IPS-18c (cell line): ENCODE measurements around the gene CERS6.

Experiments
- H3K4me3 ChIP-seq: 2 replicates; pipeline ENCODE4 v1.7.0; 2013; ENCODE audit warnings: low read depth, mild to moderate bottlenecking, low read length, moderate library complexity; ENCODE audit not compliant: insufficient read depth
- H3K9me3 ChIP-seq: one replicate; pipeline ENCODE4 v1.6.1; 2013; ENCODE audit warnings: mild to moderate bottlenecking, low read length, moderate library complexity; ENCODE audit not compliant: control insufficient read depth, insufficient read depth

The CERS6 gene

DNA sequence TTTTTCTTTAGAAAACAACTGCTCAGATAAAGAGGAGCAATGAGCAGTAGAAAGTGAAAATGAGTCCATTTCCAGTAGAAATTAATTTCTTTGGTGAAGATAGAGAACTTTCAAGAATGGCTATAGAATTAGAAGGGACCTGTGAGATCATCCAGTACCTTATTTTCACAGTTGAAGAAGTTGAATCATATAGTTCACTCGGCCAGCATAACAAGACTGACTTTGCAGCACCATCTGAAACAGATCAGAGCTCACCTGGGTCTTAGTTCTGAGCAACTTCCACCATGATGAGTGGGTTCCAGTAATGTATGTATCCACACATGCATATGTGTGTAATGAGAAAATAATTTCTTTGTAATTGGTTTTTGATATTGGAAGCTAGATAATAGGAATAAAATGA is 58.6 kb downstream of the CERS6 start:
- H3K9me3 ChIP-seq: no peaks in the 10 kb centered on the region
- no peak overlapping the region for H3K4me3 ChIP-seq

DNA sequence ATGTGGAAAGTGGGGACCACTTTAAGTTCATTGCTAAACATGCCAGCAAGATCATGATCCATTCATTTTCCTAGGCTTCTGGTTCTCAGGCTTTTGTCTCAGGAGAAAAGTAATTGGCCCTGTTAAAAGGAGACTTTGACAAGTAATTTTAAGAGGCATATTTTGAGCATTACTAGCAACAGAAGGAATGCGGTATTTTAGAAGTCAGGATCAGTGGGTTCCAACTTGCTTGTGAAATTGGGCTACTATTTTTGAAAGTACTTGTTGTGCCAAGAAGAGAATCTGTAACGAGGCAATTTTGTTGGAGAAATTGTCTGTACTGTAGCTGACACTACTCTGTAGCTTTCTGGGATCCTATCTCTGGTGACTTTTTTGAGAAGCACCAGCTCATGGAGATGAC is 59.4 kb downstream of the CERS6 start:
- Histone ChIP-seq H3K9me3 (no peaks in the 10 kb centered on the region), H3K4me3 (no peak overlapping the region)

DNA sequence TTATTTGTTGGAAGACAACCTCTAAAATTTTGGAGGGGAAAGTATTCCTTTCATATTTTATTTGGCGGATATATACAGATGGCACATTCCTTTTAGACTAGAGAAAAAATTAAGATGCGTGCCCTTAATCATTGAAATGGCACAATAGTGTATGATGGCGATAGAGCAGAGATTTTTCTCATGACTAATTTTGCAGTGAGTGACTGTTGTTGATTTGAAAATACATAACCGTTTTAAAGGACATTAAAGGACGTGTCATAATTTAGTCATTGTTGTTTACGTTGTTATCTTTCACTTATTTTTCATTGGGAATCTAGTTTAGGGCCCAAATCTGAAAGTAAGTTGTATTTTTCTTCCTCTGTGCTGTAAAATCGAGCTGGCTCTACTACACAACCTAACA is 61.7 kb downstream of the CERS6 start:
- no peaks in the 10 kb centered on the region for H3K9me3 ChIP-seq
- no peak overlapping the region for H3K4me3 ChIP-seq

DNA sequence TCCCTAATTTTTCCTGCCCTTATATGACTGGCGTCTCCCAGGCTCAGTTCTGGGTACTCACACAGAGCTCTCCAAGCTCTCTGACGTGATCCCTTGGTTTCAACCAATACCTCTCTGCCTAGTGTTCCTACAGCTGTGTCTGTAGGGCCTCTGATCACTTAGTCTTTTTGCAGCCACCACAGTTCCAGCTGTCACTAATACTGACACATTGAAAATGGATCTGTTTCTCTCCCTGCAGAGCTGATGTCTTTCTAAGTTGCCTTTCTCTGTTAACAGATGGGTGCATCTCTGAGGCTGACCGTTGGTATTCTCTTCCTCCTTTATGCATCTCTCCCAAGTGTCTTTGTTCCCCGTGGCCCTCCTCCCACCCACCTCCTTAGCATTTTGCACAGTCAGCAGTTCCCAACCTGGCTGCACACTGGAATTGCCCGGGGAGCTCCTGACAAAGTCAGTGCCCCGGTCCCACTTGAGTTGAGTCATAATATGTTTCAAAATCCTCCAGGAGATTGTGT is 62.5 kb downstream of the CERS6 start:
- no peaks in the 10 kb centered on the region for H3K9me3 ChIP-seq
- H3K4me3 ChIP-seq: no peak overlapping the region

DNA sequence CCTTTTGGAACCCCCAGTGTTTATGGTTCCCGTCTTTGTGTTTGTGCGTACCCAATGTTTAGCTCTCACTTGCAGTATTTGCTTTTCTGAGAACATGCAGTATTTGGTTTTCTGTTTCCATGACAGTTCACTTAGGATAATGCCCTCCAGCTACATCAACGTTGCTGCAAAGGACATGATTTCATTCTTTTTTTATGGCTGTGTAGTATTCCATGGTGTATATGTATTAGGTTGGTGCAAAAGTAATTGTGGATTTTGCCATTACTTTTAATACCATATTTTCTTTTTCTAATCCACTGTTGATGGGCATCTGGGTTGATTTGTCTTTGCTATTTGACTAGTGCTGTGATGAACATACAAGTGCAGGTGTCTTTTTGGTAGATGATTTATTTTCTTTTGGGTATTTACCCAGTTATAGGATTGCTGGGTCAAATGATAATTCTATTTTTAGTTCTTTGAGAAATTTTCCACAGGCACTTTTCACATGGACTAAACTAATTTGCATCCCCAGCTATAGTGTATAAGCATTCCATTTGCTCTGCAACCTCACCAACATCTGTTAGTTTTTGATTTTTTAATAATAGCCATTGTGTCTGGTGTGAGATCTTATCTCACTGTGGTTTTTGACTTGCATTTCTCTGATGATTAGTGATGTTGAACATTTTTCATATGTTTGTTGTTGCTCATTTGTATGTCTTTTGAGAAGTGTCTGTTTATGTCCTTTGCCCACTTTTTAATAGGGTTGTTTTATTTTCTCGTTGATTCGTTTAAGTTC is 63.6 kb downstream of the CERS6 start:
- Histone ChIP-seq H3K4me3 (no peak overlapping the region), H3K9me3 (no peaks in the 10 kb centered on the region)

DNA sequence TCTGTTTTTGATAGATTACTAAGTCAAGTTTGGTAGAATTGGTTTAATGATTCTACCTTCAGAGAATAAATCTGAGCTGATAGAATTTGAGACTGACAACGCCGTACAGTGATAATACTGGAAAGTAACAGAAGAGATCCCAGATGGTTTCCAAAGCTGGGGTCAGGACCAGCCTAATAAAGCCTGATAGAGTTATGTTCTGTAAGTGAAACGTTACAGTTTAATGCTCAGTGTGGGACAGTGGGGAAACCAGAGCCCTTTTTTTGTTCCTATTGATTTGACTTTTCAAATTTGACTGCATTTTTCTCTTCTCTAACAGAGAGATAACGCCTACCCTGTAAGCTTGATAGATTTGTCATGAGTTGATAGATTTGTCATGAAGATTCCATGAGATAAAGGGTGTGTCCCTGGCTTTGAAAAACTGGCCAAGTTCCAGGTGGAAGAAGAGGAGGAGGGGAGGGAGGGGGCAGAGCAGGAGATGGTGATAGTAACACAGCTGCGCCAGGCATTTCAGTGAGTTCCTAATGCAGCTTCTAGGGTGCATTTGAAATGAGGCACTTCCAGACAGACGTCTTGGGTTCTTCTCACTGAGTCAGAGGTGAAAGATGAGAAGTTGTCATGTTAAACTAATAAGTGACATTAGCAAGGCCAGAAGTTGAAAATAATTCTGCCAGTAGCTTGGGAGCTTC is 65.1 kb downstream of the CERS6 start:
- Histone ChIP-seq H3K4me3 (no peak overlapping the region), H3K9me3 (no peaks in the 10 kb centered on the region)

DNA sequence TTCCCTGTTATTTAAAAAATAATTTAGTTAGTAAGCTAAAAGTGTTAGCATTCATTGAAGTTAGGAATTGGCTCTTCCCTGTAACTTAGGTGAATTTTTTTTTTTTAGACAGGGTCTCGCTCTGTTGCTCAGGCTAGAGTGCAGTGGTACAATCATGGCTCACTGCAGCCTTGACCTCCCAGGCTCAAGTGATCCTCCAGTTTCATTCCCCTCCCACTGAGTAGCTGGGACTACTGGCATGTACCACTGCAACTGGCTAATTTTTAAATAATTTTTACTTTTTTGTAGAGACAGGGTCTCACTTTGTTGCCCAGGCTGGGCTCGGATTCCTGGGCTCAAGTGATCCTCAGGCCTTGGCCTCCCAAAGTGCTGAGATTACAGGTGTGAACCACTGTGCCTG is 66.4 kb downstream of the CERS6 start:
- Histone ChIP-seq H3K9me3 (no peaks in the 10 kb centered on the region), H3K4me3 (no peak overlapping the region)

DNA sequence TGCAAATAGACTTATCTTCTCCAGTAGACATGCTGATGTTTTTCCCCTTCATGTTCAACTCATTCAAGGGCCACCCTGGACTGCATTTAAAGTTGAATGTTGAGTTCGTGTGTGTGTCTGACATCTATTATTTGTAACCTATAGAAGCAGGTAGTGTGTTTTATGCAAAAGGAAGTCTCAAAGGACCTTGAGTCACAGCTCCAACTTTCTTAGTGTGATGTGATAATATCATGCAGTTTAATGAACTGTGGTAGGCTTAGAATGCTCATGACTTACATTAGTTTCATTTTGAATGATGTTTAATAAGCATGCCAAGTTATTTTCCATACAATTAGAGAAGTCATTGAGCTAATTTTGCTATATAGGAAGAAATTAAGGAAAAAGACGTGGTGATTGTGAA is 67.9 kb downstream of the CERS6 start:
- H3K9me3 ChIP-seq: no peaks in the 10 kb centered on the region
- H3K4me3 ChIP-seq: no peak overlapping the region

DNA sequence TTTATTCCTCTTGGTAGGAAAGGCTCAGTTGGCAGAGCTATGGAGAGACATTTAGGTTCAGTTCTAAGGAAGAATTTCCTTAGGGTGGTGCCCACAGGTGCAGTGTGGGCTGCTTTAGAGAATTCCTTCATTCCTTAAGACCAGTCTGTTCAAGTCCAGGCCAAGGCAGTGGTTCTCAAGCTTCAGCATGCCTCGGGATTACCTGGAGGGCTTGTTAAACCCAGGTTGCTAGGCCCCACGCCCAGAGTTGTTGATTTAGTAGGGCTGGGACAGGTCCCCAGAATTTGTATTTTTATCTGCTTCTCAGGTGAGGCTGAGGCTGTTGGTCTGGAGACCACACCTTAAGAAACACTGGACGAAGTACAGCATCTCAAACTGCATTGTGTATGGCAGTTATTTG is 68.9 kb downstream of the CERS6 start:
- Histone ChIP-seq H3K4me3 (no peak overlapping the region), H3K9me3 (no peaks in the 10 kb centered on the region)

DNA sequence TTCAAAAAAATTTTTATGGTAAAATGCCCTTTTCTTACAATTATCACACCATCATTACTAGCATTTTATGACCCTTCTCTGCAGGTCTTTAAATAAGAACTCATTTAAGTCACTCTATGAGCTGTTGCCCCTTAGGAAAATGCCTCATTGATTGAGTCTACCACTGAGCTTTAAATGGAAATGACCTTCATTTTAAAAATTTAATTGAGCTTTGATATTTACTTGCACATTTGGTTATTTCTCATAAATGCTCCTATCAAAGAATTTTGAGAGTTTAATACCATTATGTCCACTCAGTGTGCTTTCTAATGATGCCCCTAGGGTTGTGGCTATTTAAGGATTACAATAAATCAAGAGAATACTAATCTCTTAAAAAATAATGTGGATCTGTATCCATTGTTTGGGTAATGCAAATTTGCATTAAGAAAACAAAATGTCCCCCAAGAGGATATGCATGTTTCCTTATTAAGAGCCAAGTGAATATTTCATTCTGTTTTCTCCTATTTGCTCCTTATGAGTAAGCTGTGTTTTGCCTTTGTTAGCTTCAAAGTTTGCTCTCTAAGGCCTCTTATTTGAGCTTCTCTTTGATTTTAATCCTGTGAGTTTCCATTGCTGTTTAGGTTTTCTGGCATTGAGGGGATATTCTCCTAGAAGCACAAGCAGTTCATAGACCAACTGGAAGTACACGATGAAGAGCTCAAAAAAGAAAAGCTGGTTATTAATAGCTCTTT is 69.8 kb downstream of the CERS6 start:
- H3K9me3 ChIP-seq: no peaks in the 10 kb centered on the region
- no peak overlapping the region for H3K4me3 ChIP-seq

DNA sequence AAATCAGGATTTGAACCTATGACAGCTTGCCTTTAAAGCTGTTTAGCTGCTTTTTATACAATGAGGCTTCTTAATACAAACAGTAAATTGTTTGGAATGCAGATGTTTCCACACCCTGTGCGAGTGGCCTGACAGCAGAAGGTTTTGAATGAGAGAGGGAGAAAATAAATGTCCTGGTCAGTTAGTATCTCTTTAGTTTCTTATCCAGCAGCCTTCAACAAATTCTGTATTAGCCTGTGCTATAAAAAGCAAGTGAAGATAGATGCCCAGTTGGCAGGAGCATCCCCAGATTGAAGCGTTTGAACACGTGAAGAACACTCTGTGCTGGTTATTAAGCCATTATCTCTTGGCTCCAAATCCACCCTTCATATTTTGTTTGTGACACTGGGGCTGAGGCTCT is 70.6 kb downstream of the CERS6 start:
- Histone ChIP-seq H3K4me3 (no peak overlapping the region), H3K9me3 (no peaks in the 10 kb centered on the region)

DNA sequence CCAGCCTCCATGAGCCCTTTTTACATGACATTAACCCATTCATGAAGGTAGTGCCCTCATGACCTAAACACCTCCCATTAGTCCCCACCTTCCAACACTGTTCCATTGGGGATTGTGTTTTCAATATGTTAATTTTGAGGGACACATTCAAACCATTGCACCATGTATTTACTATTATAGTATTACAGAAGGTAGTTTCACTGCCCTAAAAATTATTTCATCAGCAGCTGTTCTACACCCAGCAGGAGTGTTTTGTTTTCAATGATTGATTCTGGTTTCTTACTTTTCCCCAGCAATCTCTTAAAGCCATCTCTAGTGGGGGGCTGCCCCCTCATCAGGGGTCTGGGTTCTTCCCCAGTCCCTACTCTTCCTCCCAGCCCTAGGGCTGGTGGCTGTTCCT is 71.9 kb downstream of the CERS6 start:
- Histone ChIP-seq H3K4me3 (no peak overlapping the region), H3K9me3 (no peaks in the 10 kb centered on the region)

DNA sequence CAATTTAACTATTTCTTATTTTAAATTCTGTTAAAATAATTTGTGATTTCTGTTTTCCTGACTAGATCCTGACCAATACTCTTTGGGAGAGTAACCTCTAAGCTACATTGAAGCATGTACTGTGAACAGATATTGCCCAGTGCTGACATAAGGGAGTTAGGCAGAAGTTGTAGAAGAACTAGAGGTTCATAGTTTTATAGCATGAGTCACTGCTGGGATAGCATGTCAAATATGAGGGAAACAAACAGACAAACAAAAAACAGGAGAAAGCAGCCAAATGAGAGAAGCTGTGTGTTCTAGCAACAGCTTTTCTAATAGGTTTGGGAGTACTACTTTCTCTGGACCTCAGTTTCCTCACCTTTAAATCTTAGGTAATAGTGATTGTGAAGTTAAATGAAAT is 72.4 kb downstream of the CERS6 start:
- Histone ChIP-seq H3K9me3 (no peaks in the 10 kb centered on the region), H3K4me3 (no peak overlapping the region)

DNA sequence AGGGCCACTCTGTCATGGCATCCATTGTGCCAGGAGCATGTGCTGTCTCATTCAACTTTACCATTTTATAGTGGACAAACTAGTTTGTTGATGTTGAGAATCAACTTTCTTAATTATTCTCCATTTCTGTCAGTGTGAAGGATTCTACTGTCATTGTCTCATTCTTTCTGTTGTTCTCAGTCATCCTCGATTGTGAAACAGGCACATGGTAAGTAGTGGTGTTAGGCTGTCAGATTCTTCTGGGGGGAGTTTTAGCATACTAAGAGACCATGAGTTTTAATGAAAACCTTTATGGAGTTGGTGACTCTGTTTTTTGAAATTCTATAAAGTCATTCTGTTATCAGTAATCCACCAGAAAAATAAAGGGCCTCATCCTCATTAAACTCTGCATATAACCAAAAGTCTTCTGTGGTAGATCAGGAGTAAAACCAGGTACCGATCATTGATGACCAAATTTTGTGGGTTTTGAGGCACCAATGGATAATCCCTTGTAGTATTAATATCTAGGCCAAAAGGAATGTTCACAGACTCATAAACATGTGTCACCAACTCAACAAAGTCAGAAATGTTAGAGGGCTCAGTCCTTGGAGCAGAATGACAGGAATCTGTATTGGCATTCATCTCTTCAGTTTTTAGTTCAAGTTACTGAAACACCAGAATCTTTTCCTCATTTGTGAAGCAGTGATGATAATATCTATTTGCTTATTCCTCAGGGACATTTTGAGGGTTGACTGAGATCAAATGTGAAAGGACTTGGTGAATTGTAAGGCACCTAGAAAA is 73.2 kb downstream of the CERS6 start:
- no peaks in the 10 kb centered on the region for H3K9me3 ChIP-seq
- H3K4me3 ChIP-seq: no peak overlapping the region

DNA sequence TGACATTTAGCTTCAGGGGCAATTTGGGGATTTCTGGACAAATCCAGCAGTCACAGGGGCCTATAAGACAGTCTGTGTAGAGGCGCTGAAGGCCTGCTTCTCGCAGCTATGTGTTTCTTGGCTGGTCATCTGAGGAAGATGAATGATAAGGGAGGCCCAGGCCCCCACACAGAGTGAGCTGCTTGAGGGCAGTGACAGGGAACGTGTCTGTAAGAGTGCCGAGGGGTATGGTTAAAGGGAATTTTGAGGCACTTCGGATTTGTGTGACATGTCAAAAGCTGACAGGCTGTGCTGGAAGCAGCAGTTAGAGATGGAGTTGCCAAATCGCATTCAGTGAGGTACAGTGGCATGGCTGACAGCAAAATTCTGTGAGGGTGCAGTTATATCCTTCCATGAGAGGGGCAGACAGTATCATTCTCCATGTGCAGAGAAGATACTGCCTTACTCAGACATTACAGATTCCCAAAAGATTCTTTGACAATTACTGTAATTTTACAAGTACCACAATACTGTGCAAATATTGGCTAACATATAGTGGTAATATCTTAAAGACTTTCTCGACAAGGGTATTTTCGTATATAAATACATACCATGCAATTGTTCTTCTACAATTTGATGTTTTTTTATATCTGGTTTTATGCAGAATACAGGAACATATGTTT is 74.0 kb downstream of the CERS6 start:
- H3K9me3 ChIP-seq: no peaks in the 10 kb centered on the region
- no peak overlapping the region for H3K4me3 ChIP-seq

DNA sequence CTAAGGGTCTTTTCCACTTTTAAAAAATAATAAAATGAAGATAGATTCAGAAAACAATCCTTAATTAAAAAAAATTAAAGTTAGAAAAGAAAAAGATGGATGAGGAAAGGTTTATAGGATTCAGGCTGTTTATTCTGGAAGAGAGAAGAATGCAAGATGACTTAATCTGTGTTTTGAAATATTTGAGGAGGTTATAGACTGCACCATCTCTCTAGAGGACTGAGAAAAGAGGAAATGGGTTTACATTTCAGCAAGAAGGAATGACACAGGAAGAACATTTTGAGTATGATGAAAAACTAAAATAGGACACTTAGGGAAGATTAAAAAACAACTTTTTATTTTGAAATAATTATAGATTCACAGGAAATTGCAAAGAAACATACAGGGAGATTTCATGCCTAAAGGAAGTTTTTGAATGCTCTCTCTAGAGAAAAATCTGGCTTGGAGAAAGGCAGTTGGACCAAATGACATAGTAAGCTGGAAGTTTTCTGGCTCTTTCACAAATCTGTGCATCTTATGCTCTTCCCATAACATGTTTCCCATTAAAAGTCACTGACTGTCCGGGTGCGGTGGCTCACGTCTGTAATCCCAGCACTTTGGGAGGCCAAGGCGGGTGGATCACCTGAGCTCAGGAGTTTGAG is 75.0 kb downstream of the CERS6 start:
- Histone ChIP-seq H3K4me3 (no peak overlapping the region), H3K9me3 (no peaks in the 10 kb centered on the region)
